HuH-7.5 (cell line): ENCODE measurements around the gene ZFYVE26.

ENCODE experiments used
- DNase-seq: peaks from one replicate; pipeline ENCODE4 v3.0.0; 2011; ENCODE audit warnings: low spot score

ZFYVE26 gene

DNA sequence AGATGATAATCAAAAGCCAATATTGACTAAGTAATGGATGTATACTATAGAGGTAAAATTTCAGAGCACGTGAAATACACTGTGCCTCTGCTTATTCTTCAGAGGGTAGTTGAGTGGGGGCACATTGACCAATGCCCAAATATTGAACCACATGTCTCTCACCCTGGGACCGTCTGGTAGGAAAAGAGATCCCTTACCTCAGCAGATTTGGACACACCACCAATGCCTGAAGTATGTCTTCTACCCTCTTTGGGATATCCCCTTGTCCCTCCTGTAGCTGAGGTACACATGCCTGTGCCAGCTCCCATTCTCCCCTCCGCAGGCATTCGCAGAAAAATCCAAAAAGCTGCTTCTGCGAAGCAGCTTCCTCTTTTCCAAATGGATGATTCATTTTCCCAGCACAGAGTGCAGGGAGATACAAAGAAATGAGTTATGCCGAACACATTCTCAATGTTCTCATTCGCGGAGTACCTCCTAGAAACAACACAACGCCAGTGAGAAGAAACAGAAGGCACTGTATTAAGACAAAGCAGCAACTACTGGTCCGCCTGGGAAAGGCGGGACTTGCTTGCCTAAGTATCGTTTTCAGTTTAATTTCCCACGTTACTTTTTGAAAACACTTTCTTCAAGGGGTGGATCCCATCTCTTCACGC, 691 bp downstream of the ZFYVE26 start:
- no peak for DNase-seq

DNA sequence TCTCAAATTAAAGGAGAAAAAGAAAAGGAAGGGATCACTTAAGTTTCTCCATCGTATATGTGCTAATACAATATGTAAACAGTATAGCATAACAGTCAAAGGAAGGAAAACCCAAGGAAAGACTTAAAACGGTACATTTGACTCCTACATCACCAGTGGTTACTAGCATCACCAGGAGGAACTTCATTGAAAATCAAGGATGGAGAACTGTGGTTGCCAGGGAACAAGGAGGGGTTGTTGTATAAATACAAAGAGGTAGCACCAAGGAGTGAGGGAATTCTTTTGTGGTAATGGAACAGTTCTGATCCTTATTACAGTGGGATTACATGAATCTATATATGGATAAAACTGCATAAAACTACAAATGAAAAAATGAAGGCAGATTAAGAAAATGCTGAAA, 1.6 kb downstream of the ZFYVE26 start:
- DNase-seq = no peak

DNA sequence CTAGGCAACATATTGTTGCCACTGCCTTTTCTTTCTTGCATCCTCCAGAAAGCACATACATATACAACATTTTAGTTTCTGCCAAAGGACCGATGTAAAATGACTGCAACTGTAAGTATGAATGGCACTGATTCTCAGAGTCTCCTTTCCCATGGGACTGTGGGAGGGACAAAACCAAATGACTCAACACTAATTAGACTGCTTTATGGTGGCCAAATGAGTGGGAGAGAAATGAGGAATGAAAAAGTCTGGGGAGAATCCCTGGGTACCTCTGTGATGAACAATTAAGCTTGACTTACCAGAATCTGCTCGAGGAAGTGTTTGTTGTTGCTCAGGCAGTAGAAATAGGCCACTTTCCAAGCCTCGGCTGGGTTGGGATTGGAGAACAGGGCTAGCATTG, 10.1 kb downstream of the ZFYVE26 start:
- DNase-seq = no peak

DNA sequence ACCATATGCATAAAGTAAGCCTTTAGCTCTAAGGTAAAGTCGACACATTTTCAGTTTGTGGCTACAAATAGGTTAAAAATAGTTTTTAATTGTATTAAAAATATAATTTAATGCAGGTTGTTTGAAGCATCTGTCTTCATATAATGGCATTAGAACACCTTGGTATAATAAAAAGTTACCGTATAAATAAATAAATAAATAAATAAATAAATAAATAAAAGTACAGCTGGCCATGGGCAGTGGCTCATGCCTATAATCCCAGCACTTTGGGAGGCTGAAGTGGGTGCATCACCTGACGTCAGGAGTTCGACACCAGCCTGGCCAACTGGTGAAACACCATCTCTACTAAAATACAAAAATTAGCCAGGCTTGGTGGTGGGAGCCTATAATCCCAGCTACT, 15.6 kb downstream of the ZFYVE26 start:
- DNase-seq = no peak

DNA sequence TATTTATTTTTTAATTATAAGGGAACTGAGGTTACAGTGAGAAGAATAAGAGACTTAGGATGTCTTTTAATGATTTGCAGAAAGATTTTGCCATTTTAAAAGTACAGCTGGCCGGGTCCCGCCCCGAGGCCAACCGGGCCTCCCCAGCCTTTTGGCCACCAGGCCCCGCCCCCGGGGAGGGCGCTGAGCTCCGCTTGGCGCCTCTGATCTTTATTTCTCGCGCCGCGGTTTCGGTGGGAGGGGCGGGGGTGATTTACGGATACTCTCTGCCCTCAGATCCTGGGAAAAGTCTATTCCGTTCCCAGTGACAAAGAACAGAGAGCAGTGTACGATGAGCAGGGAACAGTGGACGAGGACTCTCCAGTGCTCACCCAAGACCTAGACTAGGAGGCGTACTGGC, 17.7 kb downstream of the ZFYVE26 start:
- no peak for DNase-seq

DNA sequence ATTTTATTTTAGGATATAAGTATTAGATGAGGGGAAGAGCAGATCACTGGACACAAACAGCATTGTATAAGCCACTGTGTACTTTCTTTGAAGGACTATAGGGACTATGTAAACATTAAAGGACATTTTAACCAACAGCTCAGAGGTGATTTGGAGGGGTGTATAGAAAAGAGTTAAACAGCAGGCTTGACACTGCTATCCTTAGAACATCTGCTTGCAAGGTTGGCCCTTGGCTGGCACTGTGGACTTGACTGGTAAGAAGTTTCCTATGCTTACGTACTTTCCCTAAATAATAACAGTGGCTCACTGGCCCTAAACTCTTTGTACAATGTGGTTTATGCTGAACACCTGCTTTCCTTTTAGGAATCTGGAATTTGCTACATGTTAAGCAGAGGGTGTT, 28.7 kb downstream of the ZFYVE26 start:
- no peak for DNase-seq

DNA sequence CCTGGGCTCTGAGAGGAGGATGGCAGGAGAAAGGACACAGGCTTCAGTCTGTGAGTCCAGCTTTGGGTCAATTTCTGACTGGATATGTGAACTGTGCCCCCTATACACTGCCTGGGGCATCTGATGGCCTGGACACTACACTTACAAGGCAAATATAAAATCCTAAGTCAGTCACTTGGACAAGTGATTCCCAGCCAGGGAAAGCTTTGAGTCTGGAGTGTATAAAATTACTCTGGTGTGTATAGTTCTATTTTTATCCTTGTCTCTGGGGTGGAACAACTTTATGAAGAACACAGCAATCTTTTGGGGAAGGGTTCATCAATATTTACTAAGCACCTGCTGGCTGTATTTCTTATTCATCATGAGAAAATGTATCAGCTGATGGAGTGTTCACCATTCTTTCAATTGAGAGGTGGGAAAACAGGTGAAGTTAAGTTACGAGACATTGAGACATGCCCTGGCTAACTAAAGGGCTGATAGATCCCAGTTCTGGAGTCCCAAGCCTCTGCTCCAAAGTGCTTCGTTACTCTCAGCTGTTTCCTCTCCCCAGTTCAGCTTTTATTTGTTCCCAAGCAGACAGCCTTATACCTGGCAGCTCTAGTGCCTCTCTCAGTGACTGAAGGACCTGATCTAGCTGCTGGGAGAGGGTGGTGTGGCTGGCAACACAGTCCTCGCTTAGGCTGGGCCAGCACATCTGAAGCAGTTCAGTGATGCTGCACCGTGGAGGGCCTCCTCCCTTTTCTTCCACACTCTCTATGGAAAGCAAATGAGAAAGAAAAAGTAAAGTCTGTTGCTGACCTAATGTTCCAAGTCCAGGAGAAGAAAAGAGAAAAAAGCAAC, 30.9 kb downstream of the ZFYVE26 start:
- no peak for DNase-seq

DNA sequence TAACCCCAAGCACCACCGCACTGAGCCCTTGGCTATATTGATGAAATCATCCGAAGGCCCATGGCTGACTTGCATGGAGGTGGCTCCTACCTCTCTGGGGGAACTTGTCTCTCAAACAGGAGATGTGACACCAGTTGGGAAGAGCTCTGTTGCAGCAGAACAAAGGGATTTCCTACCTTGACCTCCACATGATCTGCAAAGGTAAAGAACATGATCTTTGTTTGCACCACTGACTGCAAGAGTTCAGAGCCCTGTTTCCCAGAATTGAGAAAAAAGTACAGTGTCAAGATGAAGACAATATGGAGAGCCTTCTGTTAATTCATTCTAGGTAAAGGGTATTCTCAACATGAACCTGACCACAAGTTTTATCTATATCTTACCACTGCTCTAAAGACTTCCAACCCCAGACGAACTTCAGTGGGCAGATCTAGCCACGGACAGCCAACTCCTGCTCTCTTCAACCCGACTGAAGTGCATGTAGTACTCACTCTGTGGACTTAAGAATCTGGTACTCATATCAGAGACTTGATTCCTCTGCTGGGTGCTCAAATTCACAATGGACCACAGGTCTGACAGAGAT, 32.1 kb downstream of the ZFYVE26 start:
- no peak for DNase-seq

DNA sequence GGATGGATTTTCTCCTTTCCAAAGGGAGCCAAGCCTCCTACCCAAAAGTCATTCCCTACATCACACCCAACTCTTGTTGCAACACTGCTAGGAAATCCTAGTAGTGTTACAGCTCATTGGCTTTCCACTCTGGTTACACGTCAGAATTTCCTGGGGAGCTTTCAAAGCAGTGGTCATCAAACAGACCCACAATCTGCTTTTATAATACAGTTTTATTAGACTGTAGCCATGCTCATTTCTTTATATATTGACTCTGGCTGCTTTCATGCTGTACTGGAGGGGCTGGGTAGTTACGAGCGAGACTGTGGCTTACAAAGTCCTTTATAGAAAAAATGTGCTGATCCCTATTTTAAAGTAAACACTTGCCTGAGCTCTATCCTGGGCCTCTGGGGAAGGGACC, 34.3 kb downstream of the ZFYVE26 start:
- no peak for DNase-seq

DNA sequence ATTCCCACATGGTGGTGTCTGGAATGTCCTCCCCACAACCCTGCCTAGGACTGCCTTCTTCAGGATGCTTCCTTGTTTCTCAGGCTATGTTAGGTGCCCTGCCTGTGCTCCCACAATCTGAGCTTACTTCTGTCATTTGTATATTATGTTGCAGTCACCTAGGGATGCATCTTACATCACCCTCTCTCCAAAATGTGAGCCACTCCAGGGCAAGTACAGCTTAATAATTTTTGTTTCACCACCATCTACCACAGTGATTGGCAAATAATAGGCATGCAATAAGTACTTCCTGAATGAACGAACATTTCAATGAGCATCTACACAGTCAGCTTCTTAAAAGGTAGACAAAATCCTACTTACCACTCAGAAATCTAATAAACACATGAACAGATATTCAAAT, 37.6 kb downstream of the ZFYVE26 start:
- DNase-seq = no peak

DNA sequence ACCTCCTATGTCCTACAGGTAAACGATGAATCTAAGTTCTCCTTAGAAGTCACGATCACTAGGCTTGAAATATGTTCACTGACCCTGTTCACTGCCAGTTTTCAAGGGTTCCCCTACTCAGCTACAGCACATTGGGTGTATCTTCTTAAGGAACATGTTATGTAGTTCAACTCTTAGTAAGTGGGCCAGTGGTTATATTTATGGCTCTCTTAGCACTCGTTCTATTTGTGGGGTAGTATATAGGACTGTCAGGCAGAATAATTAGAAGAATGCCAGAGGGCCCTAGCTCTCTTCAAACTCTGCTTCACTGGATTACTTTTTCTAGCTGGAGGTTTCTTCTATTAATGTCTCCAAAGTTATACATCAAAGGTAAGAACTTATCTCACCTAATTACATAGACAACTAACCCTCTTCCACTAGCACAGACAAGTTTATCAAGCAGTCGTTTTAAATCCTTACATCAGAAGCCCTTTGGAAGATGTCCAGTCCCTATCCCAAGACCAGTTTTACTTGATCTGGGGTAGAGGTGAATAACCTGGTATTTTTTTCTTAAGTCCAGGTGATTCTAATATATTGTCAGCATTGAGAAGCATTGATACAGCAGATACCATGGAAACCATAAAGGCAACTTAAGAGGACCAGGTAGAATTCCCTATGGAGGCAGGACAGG, 39.6 kb downstream of the ZFYVE26 start:
- no peak for DNase-seq

DNA sequence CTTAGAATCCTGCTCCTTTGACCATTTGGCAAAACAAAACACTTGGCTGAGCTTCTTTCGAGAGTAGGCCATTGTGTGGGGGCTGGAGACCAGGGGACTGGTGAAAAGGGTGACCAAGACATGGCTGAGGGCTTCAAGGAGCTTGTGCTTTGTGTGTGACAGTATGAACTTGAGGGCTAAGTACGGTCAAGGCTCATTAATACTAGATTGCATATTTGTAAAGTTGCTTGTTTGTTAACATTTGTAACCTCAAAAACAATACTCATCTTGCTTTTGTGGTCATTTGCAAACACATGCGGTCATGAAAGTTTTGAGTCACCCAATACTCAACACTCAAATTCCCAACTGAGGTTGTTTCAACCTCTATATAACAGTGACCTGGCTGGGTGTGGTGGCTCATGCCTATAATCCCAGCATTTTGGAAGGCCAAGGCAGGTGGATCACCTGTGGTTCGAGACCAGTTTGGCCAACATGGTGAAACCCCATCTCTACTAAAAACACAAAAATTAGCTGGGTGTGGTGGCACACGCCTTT, 42.5 kb downstream of the ZFYVE26 start:
- DNase-seq = no peak

DNA sequence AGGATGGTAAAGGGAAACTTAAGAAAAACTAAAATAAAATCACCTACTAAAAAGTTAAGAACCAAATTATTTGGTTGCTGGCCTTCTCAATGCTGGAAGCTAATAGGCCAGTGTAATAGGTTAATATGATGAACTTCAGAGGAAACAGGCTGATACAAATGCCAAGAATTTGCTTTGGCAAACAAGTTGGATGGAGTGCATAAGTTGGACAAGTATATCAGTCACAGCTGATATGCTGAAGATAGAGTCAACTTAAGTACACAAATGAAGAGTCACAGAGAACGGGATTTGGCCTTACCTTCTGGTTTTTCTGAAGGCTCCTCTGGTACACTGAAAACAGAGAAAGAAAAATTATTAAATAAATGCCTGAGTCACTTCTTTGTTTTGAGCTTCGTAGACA, 48.2 kb downstream of the ZFYVE26 start:
- no peak for DNase-seq

DNA sequence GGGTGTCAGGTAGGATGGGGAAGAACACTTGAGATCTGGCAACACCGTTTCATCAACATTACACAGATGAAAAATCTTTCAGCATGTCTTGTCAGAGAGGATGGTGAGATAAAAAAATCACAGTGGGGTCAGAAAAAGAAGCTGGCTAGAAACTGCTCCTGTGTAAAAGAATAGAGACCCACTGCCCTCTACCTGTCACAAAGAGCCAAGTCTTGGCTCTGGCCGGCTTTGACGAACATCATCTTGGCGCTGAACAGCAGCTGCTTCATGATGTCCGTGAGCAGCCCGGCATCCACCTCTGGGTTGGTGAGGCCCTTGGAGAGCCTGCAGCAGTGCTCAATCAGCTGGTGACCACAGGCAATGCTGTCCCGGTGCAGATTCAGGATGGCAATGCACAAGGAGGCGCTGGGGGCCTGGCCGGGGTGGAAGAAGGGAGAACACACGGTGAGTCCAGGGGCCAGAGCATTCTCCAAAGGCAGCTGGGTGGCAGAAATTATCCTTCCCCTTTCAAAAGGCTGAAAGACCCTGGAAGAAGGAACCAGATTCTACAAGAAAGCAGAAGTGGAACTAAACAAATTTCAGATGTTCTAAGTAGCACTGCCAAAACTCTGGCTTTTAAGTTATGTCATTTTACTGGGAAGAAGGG, 50.2 kb downstream of the ZFYVE26 start:
- DNase-seq = no peak

DNA sequence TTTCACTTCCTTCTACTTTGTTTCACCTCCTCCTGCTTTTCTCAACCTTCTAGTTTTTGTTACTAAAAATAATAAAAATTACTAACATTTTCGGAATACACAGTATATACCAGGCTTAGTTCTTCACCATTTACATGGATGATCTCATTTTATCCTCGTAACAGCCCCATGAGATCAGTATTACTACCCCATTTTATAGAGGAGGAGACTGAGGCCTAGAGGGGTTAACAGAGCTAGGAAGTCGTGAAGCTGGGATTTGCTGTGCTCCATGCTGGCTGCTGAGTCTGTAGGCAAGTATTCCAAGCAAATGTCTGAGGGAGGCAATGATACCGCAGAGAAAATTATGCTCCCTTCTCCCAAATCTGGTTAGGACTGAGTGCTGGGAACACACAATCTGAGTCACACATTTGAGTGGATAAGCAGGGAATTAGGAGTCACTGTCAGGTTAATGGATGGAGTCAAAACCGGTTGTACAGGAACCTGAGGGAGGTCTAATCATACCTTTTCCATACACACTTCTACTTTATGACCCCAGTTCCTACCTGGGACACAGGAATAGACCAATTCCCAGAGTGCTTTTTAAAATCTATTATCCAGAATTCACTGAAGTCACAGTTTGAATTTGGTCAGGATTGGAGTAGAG, 51.1 kb downstream of the ZFYVE26 start:
- no peak for DNase-seq

DNA sequence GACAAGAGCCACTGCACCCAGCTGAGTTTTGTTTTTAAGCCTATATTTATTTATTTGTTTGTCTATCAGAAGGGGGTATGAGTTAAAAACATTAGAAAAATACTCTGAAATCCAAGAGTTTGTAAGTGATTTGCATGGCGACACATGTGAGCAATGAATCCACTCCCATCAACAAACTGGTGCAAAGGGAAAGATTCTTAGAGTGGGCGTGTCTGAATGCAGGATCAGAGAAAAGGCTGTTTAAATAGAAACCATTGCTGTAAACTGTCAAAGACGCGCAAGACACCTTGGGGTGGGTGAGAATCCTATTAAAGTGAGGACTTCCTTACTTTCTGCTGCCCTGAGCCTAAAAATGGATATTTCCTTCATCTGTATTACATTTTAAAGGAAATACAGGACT, 51.9 kb downstream of the ZFYVE26 start:
- no peak for DNase-seq

DNA sequence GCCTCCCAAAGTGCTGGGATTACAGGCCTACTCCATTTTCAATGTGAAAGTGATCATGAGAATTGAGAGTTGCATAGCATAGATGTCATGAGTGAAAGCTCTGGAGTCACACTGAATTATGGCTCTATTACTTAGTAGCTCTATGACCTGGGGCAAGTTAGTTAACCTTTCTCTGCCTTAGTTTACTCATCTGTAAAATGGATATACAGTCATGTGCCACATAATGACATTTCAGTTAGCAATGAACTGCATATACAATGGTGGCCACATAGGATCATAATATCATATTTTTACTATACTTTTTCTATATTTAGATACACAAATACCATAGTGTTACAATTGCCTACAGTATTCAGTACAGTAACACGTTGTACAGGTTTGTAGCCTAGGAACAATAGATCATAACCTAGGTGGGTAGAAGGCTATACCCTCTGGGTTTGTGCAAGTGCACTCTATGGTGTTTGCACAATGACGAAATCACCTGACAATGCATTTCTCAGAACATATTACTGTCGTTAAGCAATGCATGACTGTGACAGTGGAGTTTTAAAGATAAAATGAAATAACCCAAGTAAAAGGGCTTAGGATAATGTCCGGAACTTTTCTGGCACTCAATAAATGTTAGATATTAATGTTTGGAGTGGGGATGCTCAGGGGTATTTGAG, 53.1 kb downstream of the ZFYVE26 start:
- DNase-seq = no peak

DNA sequence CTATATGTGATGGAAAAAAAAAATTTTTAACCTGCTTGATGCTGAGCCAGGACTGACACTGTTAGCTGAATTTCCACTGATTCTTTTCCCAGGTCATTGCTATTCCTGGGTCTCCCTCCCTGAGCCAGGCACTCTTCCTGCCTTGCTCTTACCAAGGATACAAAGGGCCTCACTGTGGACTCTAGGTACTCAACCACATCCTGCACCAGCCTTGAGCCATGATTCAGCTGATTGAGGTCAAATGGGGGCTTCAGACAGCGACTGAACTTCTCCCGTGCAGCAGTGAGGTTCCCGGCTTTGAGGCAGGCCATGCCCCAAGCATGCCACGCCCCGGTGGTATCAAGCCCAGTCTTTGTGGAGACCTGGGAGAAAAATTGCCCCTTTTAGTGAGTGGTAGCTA, 54.3 kb downstream of the ZFYVE26 start:
- no peak for DNase-seq

DNA sequence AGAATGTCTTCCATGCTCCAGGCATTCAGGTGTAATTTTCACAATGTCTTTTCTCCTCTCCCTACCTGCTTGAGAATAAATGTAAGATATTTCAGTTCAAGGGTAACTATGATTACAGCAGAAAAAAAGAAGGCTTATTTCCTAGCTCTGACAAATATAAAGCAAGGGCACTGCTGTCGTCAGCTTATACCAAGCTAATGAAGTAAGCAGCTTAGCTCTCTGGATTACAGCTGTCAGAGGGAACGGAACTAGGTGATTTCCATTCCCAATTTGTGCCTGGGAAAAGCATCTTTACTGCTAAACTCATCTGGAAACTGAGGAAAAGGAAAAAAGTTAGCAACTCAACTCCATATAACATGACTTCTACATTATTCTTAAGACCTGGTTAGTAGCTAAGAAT, 56.5 kb downstream of the ZFYVE26 start:
- no peak for DNase-seq

DNA sequence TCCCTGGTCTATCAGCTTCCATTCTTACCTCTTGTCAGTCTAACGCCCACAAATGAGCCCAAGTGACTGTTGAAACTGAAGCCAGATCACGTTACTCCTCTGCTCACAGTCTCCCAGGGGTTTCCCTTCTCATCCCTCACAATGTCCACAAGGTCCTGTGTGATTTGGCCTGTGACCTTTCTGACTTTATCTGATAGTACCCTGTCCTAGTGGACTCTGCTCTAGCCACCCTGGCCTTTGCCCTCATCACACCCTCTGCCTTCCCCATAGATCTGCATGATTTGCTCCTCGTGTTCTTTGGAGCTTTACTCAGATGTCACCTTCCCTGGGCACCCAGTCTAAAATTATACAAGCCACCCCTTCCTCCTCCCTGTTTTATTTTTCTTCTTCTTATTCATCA, 59.2 kb downstream of the ZFYVE26 start:
- peak; percentile 13 for DNase-seq

DNA sequence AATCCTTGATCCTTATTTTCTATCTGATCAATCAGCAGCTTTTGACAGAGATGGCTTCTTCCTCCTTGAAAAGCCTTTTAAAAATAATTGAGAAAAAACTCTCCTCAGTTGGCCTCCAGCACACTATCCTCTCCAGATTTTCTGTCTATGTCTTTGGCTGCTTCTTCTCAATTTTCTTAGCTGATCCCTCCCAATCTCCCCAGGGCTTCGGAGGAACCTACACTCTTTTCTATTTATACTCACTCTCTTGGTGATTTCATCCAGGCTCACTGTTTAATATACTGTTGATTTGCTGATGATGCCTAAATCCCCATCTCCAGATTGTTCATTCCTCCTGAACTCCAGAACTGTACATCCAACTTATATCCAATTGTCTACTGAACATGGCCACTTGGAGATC, 59.9 kb downstream of the ZFYVE26 start:
- no peak for DNase-seq
